ENCODE measurements around the gene TNFSF15. TPM values are rescaled to one million over a fixed set of nuclear protein-coding genes. Genes with fewer than 3 reads are reported as not detected.
"Not testable (repeated sequence)": the region's sequence is repeated elsewhere in the genome, so short reads cannot be mapped to it uniquely, and the experiment has no call there.

The TNFSF15 gene
- total and polyA plus RNA-seq, 2 experiments from 2014 or later, result under 0.01 TPM; not detected in 1

- no peaks in the 10 kb centered on the region for H3K9me2 ChIP-seq (ENCODE audit: insufficient read depth)
- no peak overlapping the region for H3K4me2 ChIP-seq (ENCODE audit: unreplicated experiment)
- no peaks in the 10 kb centered on the region for H4K20me1 ChIP-seq (ENCODE audit: insufficient read depth)
- H3K4me1 ChIP-seq (ENCODE audit: insufficient read depth), result peaks cover 13% of the 10 kb centered on the region
- no peak overlapping the region for H3K27ac ChIP-seq
- 89 to 90% methylated on average over 3 of the region's 3 CpGs for WGBS, 2 experiments (ENCODE audit: low coverage in 1 of 2, low lambda C conversion rate in 2 of 2, missing lambda C conversion rate in 2 of 2)
- H3K4me3 ChIP-seq, result no peak overlapping the region
- TF ChIP-seq EZH2phosphoT487 (IDR thresholded peaks at IDR 0.05; ENCODE audit: insufficient read depth, low read depth), result no peak
- TF ChIP-seq EZH2 (IDR thresholded peaks at IDR 0.05; ENCODE audit: insufficient read depth, poor library complexity, severe bottlenecking), result no peak
- no peaks in the 10 kb centered on the region for H3K27me3 ChIP-seq (replicated peaks; ENCODE audit: insufficient read depth)
- no peaks in the 10 kb centered on the region for H3K9me3 ChIP-seq (ENCODE audit: low read depth)
- DNase-seq, result no peak
- H3K79me2 ChIP-seq (ENCODE audit: insufficient read depth), result no peaks in the 10 kb centered on the region
- in situ Hi-C loops (cut with MboI), result loop anchor here (10.0 kb wide), 1 partner anchor 52 kb away; the partner anchor contains the start of gene TEX48
- H2AFZ ChIP-seq, result no peak overlapping the region
- no peaks in the 10 kb centered on the region for H3K36me3 ChIP-seq (ENCODE audit: low read depth)
- H3F3A ChIP-seq (ENCODE audit: insufficient read depth), result peaks cover 12% of the 10 kb centered on the region
- no peak overlapping the region for H3K9ac ChIP-seq
Observed at GRCh38 chr9:114737118-114737517, 68.7 kb downstream of the TNFSF15 start.

GRCh38 chr9:114735704-114736103 lies 70.1 kb downstream of the TNFSF15 start:
- 22 to 23% methylated on average over 4 of the region's 4 CpGs for WGBS, 2 experiments (ENCODE audit: low coverage in 1 of 2, low lambda C conversion rate in 2 of 2, missing lambda C conversion rate in 2 of 2)
- no peaks in the 10 kb centered on the region for H3K79me2 ChIP-seq (ENCODE audit: insufficient read depth)
- no peaks in the 10 kb centered on the region for H3K9me3 ChIP-seq (ENCODE audit: low read depth)
- peaks cover 13% of the 10 kb centered on the region for H3K4me1 ChIP-seq (ENCODE audit: insufficient read depth)
- no peaks in the 10 kb centered on the region for H4K20me1 ChIP-seq (ENCODE audit: insufficient read depth)
- in situ Hi-C loops (cut with MboI), result loop anchor here (10.0 kb wide), 1 partner anchor 51 kb away; the partner anchor contains the start of gene TEX48
- H3K4me2 ChIP-seq (ENCODE audit: unreplicated experiment), result no peak overlapping the region
- H3K9me2 ChIP-seq (ENCODE audit: insufficient read depth), result no peaks in the 10 kb centered on the region
- no peak overlapping the region for H3K9ac ChIP-seq
- peaks cover 12% of the 10 kb centered on the region for H3F3A ChIP-seq (ENCODE audit: insufficient read depth)
- no peak overlapping the region for H3K4me3 ChIP-seq
- H3K27me3 ChIP-seq (replicated peaks; ENCODE audit: insufficient read depth), result no peaks in the 10 kb centered on the region
- H3K36me3 ChIP-seq (ENCODE audit: low read depth), result no peaks in the 10 kb centered on the region
- TF ChIP-seq EZH2phosphoT487 (IDR thresholded peaks at IDR 0.05; ENCODE audit: insufficient read depth, low read depth) (no peak), EZH2 (IDR thresholded peaks at IDR 0.05; ENCODE audit: insufficient read depth, poor library complexity, severe bottlenecking) (no peak)
- DNase-seq, result peak; percentile 73
- no peak overlapping the region; the same call in 1 of the 2 replicates for H2AFZ ChIP-seq
- no peak overlapping the region for H3K27ac ChIP-seq

- H4K20me1 ChIP-seq (ENCODE audit: insufficient read depth); H3K4me3 ChIP-seq; H2AFZ ChIP-seq; DNase-seq; H3K27me3 ChIP-seq (replicated peaks; ENCODE audit: insufficient read depth); H3K79me2 ChIP-seq (ENCODE audit: insufficient read depth); H3K9me2 ChIP-seq (ENCODE audit: insufficient read depth); H3K9me3 ChIP-seq (ENCODE audit: low read depth); H3K4me2 ChIP-seq (ENCODE audit: unreplicated experiment); H3K27ac ChIP-seq; H3K9ac ChIP-seq; H3K36me3 ChIP-seq (ENCODE audit: low read depth): not testable (repeated sequence)
- peaks cover 13% of the 10 kb centered on the region for H3K4me1 ChIP-seq (ENCODE audit: insufficient read depth)
- in situ Hi-C loops (cut with MboI), result loop anchor here (10.0 kb wide), 1 partner anchor 50 kb away; the partner anchor contains the start of gene TEX48
- peaks cover 12% of the 10 kb centered on the region for H3F3A ChIP-seq (ENCODE audit: insufficient read depth)
- WGBS, 2 experiments (ENCODE audit: low coverage in 1 of 2, low lambda C conversion rate in 2 of 2, missing lambda C conversion rate in 2 of 2), result 85 to 92% methylated on average over 5 of the region's 5 CpGs
Observed at GRCh38 chr9:114735139-114735538, 70.7 kb downstream of the TNFSF15 start.

Other genes with a start within 250 kb of the TNFSF15 start
- gene ATP6V1G1, start 218.3 kb downstream of the TNFSF15 start, total RNA-seq (2014; rRNA removed; shearing (Covaris generic)), result 127 and 131 TPM in 2 replicates
- 222 and 230 TPM in 2 replicates for gene ATP6V1G1, start 218.3 kb downstream of the TNFSF15 start, polyA plus RNA-seq (2016; fragmentation: Nextera tagmentation; extraction: Ambion mirVana)
- 4.9 and 10.7 TPM in 2 replicates for gene TMEM268, start 194.7 kb downstream of the TNFSF15 start, total RNA-seq (2014; rRNA removed; shearing (Covaris generic))
- 5.1 and 6.9 TPM in 2 replicates for gene TMEM268, start 194.7 kb downstream of the TNFSF15 start, polyA plus RNA-seq (2016; fragmentation: Nextera tagmentation; extraction: Ambion mirVana)
- not detected in 2 replicates for gene TEX53, start 148.2 kb downstream of the TNFSF15 start, total RNA-seq (2014; rRNA removed; shearing (Covaris generic))
- gene TEX53, start 148.2 kb downstream of the TNFSF15 start, polyA plus RNA-seq (2016; fragmentation: Nextera tagmentation; extraction: Ambion mirVana), result not detected in 2 replicates
- not detected in 2 replicates for gene TEX48, start 123.8 kb downstream of the TNFSF15 start, total RNA-seq (2014; rRNA removed; shearing (Covaris generic))
- not detected in 2 replicates for gene TEX48, start 123.8 kb downstream of the TNFSF15 start, polyA plus RNA-seq (2016; fragmentation: Nextera tagmentation; extraction: Ambion mirVana)
- gene TNFSF8, start 124.6 kb upstream of the TNFSF15 start, total RNA-seq (2014; rRNA removed; shearing (Covaris generic)), result not detected in 2 replicates
- not detected in 2 replicates for gene TNFSF8, start 124.6 kb upstream of the TNFSF15 start, polyA plus RNA-seq (2016; fragmentation: Nextera tagmentation; extraction: Ambion mirVana)

Measured in GM23248 (cell line).